ENCODE measurements around the gene DICER1. TPM values are rescaled to one million over a fixed set of nuclear protein-coding genes. Genes with fewer than 3 reads are reported as not detected.

The DICER1 gene
- total RNA-seq, 4 donors from 2014 or later: 54.5 to 94.8 (median 83.8) TPM

GRCh38 chr14:95061317-95062093, 95.8 kb downstream of the DICER1 start:
- Histone ChIP-seq H3K4me3 (no peak overlapping the region), H3K4me1 (no peaks in the 10 kb centered on the region), H3K27ac (no peak overlapping the region), H3K27me3 (no peaks in the 10 kb centered on the region), H3K36me3 (no peaks in the 10 kb centered on the region), H3K9me3 (no peaks in the 10 kb centered on the region)
- TF ChIP-seq CTCF (IDR thresholded peaks at IDR 0.05): no peak
- no peak for TF ChIP-seq EP300 (IDR thresholded peaks at IDR 0.05)
- no peak for TF ChIP-seq POLR2A (IDR thresholded peaks at IDR 0.05)
- 83 to 86% methylated on average over 14 of the region's 14 CpGs for whole genome bisulfite sequencing, 2 donors
- no peak for DNase-seq (ENCODE audit: low spot score in 2 of 2)

- H3K27me3 ChIP-seq: no peaks in the 10 kb centered on the region
- no peak overlapping the region for H3K4me3 ChIP-seq
- H3K36me3 ChIP-seq: no peaks in the 10 kb centered on the region
- no peaks in the 10 kb centered on the region for H3K4me1 ChIP-seq
- DNase-seq (ENCODE audit: low spot score in 2 of 2): no peak
- TF ChIP-seq POLR2A (IDR thresholded peaks at IDR 0.05): no peak
- no peak for TF ChIP-seq EP300 (IDR thresholded peaks at IDR 0.05)
- no peak for TF ChIP-seq CTCF (IDR thresholded peaks at IDR 0.05)
- H3K9me3 ChIP-seq: no peaks in the 10 kb centered on the region
- no peak overlapping the region for H3K27ac ChIP-seq
- 77 to 78% methylated on average over 7 of the region's 7 CpGs for WGBS, 2 donors
Observed at GRCh38 chr14:95059126-95059525, 98.2 kb downstream of the DICER1 start.

- Histone ChIP-seq H3K4me1 (no peaks in the 10 kb centered on the region), H3K36me3 (no peaks in the 10 kb centered on the region), H3K4me3 (no peak overlapping the region), H3K27ac (no peak overlapping the region), H3K27me3 (no peaks in the 10 kb centered on the region), H3K9me3 (no peaks in the 10 kb centered on the region)
- WGBS, 2 donors: 77 to 78% methylated on average over 9 of the region's 9 CpGs
- TF ChIP-seq CTCF (IDR thresholded peaks at IDR 0.05): no peak
- no peak for TF ChIP-seq EP300 (IDR thresholded peaks at IDR 0.05)
- TF ChIP-seq POLR2A (IDR thresholded peaks at IDR 0.05): no peak
- DNase-seq (ENCODE audit: low spot score in 2 of 2): no peak
Observed at GRCh38 chr14:95058491-95058890, 98.8 kb downstream of the DICER1 start.

- H3K27me3 ChIP-seq: no peaks in the 10 kb centered on the region
- H3K36me3 ChIP-seq: no peaks in the 10 kb centered on the region
- no peaks in the 10 kb centered on the region for H3K4me1 ChIP-seq
- TF ChIP-seq POLR2A (IDR thresholded peaks at IDR 0.05) (no peak), CTCF (IDR thresholded peaks at IDR 0.05) (no peak), EP300 (IDR thresholded peaks at IDR 0.05) (no peak)
- no peaks in the 10 kb centered on the region for H3K9me3 ChIP-seq
- no peak overlapping the region for H3K4me3 ChIP-seq
- H3K27ac ChIP-seq: no peak overlapping the region
- 72 to 75% methylated on average over 8 of the region's 8 CpGs for WGBS, 2 donors
- DNase-seq (ENCODE audit: low spot score in 2 of 2): no peak
Observed at GRCh38 chr14:95057851-95058250, 99.5 kb downstream of the DICER1 start.

- no peak for DNase-seq (ENCODE audit: low spot score in 2 of 2)
- WGBS, 2 donors: 76 to 80% methylated on average over 8 of the region's 8 CpGs
- TF ChIP-seq EP300 (IDR thresholded peaks at IDR 0.05) (no peak), CTCF (IDR thresholded peaks at IDR 0.05) (no peak), POLR2A (IDR thresholded peaks at IDR 0.05) (no peak)
- no peaks in the 10 kb centered on the region for H3K4me1 ChIP-seq
- H3K4me3 ChIP-seq: no peak overlapping the region
- H3K27me3 ChIP-seq: no peaks in the 10 kb centered on the region
- H3K27ac ChIP-seq: no peak overlapping the region
- H3K9me3 ChIP-seq: no peaks in the 10 kb centered on the region
- no peaks in the 10 kb centered on the region for H3K36me3 ChIP-seq
Observed at GRCh38 chr14:95057147-95057546, 100.2 kb downstream of the DICER1 start.
